SH-SY5Y (cell line): ENCODE results near the gene ZNF394.

Experiments used
- GATA2 ChIP-seq: IDR thresholded peaks from 2 replicates; pipeline ENCODE4 v1.6.1; 2011; ENCODE audit warnings: mild to moderate bottlenecking, low read depth, low read length
- GATA3 ChIP-seq: IDR thresholded peaks from 2 replicates; pipeline ENCODE4 v1.6.1; 2011; ENCODE audit warnings: low read depth, mild to moderate bottlenecking, low read length, moderate library complexity

DNA sequence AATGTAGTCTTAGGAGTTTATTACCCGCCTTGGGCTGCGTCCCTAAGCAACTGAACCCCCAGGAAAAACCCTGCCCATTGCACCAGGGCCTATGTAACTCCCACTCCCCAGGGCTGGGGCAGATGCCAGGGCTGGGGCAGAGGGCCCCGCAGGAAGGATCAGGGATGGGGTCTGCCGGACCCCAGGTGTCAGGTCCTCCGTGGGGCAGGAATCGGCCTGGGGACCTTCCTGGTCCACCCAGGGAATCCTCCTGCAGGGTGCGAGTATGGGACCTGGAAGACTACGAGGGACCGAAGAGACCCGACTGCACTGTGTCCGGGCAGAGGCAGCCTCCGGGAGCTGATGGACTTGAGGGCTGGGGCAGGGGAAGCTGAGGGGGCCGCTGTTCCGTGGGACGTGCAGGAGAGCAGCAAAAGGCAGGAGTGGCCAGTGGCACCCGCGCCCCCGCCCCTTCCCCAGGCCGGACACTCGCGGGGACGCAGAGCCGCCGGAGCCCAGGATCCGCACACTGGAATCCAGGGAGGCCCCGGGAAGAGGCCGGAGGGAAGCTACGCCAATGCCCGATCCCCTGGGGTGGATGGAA lies 31.7 kb downstream of the ZNF394 start:
- TF ChIP-seq GATA2 (no peak), GATA3 (no peak)
